Neuronal stem cell (in vitro differentiated cells): Measurements from ENCODE around the gene SLC16A10.

Source experiments
- DNase-seq: peaks from one replicate; pipeline ENCODE4 v3.0.0-alpha.2; 2013; ENCODE audit warnings: low spot score
- H2AFZ ChIP-seq: one replicate; pipeline ENCODE4 v1.6.1; 2013; ENCODE audit warnings: mild to moderate bottlenecking, low read length, inconsistent platforms
- H2AK5ac ChIP-seq: 2 replicates; pipeline ENCODE4 v1.6.1; 2013; ENCODE audit warnings: low read depth, mild to moderate bottlenecking, inconsistent platforms, low read length, moderate library complexity, mixed read lengths
- H2BK120ac ChIP-seq: 2 replicates; pipeline ENCODE4 v1.6.1; 2013; ENCODE audit warnings: low read depth, mild to moderate bottlenecking, inconsistent platforms, low read length, moderate library complexity, mixed read lengths
- H2BK12ac ChIP-seq: one replicate; pipeline ENCODE4 v1.6.1; 2013; ENCODE audit warnings: low read length, inconsistent platforms
- H2BK15ac ChIP-seq: 2 replicates; pipeline ENCODE4 v1.6.1; 2013; ENCODE audit warnings: mild to moderate bottlenecking, low read length, inconsistent platforms, mixed read lengths
- H2BK5ac ChIP-seq: one replicate; pipeline ENCODE4 v1.6.1; 2013; ENCODE audit warnings: inconsistent platforms, mild to moderate bottlenecking, low read length, moderate library complexity
- H3K14ac ChIP-seq: one replicate; pipeline ENCODE4 v1.6.1; 2013; ENCODE audit warnings: low read length, inconsistent platforms
- H3K18ac ChIP-seq: 2 replicates; pipeline ENCODE4 v1.6.1; 2013; ENCODE audit warnings: low read length, inconsistent platforms
- H3K23ac ChIP-seq: 2 replicates; pipeline ENCODE4 v1.6.1; 2013; ENCODE audit warnings: low read depth, mild to moderate bottlenecking, mixed read lengths, low read length, inconsistent platforms; ENCODE audit not compliant: poor library complexity
- H3K27ac ChIP-seq: replicated peaks from 3 replicates; pipeline ENCODE4 v1.5.1; 2013; ENCODE audit warnings: low read length, inconsistent platforms
- H3K27me3 ChIP-seq, 3 experiments: 2 replicates each; pipeline ENCODE4 v1.6.1; 2013; ENCODE audit warnings: low read length in 3 of 3, mild to moderate bottlenecking in 2 of 3, inconsistent platforms in 1 of 3, low read depth in 1 of 3, mixed read lengths in 1 of 3, moderate library complexity in 1 of 3; ENCODE audit not compliant: control insufficient read depth in 3 of 3, insufficient read depth in 3 of 3
- H3K36me3 ChIP-seq, 2 donors: replicated peaks in 1 of 2; 2 replicates each; pipeline ENCODE4 v1.6.1; 2013; ENCODE audit warnings: low read length in 2 of 2; ENCODE audit not compliant: control insufficient read depth in 2 of 2, insufficient read depth in 2 of 2
- H3K4ac ChIP-seq: 2 replicates; pipeline ENCODE4 v1.6.1; 2013; ENCODE audit warnings: inconsistent platforms, mild to moderate bottlenecking, low read length, moderate library complexity
- H3K4me1 ChIP-seq, 2 donors: 1 replicate in 1 of 2; 2 replicates in 1 of 2; pipeline ENCODE4 v1.6.1; 2013; ENCODE audit warnings: low read length in 2 of 2, low read depth in 1 of 2; ENCODE audit not compliant: control insufficient read depth in 2 of 2, insufficient read depth in 1 of 2
- H3K4me2 ChIP-seq: one replicate; pipeline ENCODE4 v1.6.1; 2013; ENCODE audit warnings: mild to moderate bottlenecking, low read length, inconsistent platforms; ENCODE audit not compliant: insufficient read depth, poor library complexity, severe bottlenecking
- H3K4me3 ChIP-seq, 2 donors: 2 replicates each; pipeline ENCODE4 v1.5.1; 2013; ENCODE audit warnings: low read length in 2 of 2, mild to moderate bottlenecking in 2 of 2, inconsistent platforms in 1 of 2, moderate library complexity in 1 of 2
- H3K79me1 ChIP-seq: one replicate; pipeline ENCODE4 v1.6.1; 2013; ENCODE audit warnings: low read depth, mild to moderate bottlenecking, inconsistent platforms, low read length, moderate library complexity
- H3K9ac ChIP-seq: one replicate; pipeline ENCODE4 v1.6.1; 2013; ENCODE audit warnings: mild to moderate bottlenecking, low read depth, low read length, inconsistent platforms; ENCODE audit not compliant: poor library complexity
- H3K9me3 ChIP-seq, 2 donors: replicated peaks in 1 of 2; 2 replicates each; pipeline versions ENCODE3 to v1.6.1; 2013; ENCODE audit warnings: low read length in 2 of 2, mild to moderate bottlenecking in 2 of 2, inconsistent platforms in 1 of 2, low read depth in 1 of 2, mixed read lengths in 1 of 2, moderate library complexity in 1 of 2; ENCODE audit not compliant: control insufficient read depth in 2 of 2, insufficient read depth in 1 of 2
- H4K8ac ChIP-seq: one replicate; pipeline ENCODE4 v1.6.1; 2013; ENCODE audit warnings: low read depth, mild to moderate bottlenecking, inconsistent platforms, low read length, moderate library complexity
- H4K91ac ChIP-seq: one replicate; pipeline ENCODE4 v1.6.1; 2013; ENCODE audit warnings: low read length, low read depth, mild to moderate bottlenecking, inconsistent platforms; ENCODE audit not compliant: poor library complexity
- WGBS, 2 donors: extraction: QIAGEN DNeasy Blood & Tissue Kit; methylation state at CpG; one replicate each; pipeline ENCODE4 v1.1.7; 2013; ENCODE audit warnings: missing lambda C conversion rate in 2 of 2, mixed read lengths in 1 of 2; ENCODE audit not compliant: insufficient read length in 2 of 2, insufficient replicate concordance in 1 of 2; ENCODE audit errors: extremely low coverage in 2 of 2; 5-methylcytosine and 5-hydroxymethylcytosine counted together

SLC16A10 gene

DNA sequence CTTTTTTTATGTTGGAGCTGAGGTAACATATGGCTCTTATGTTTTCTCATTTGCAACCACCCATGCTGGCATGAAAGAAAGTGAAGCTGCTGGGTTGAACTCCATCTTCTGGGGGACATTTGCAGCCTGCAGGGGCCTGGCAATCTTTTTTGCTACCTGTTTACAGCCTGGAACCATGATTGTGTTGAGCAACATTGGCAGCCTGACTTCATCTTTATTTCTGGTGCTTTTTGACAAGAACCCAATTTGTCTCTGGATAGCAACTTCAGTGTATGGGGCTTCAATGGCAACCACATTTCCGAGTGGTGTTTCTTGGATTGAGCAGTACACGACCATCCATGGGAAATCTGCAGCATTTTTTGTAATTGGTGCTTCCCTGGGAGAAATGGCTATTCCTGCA, 179.0 kb downstream of the SLC16A10 start:
- H2BK5ac ChIP-seq = no peak overlapping the region
- H4K8ac ChIP-seq = no peak overlapping the region
- no peak overlapping the region for H2BK120ac ChIP-seq
- H3K4ac ChIP-seq = no peak overlapping the region
- no peaks in the 10 kb centered on the region for H3K9me3 ChIP-seq
- no peak overlapping the region for H4K91ac ChIP-seq
- no peak overlapping the region for H3K23ac ChIP-seq
- no peak overlapping the region for H3K14ac ChIP-seq
- DNase-seq = no peak
- no peak overlapping the region for H3K4me3 ChIP-seq
- WGBS, 2 donors = no CpG with 5 or more reads among the region's 2 CpGs
- no peak overlapping the region for H3K9ac ChIP-seq
- H3K36me3 ChIP-seq = peaks cover 16 to 75% of the 10 kb centered on the region in 2 donors
- H3K4me2 ChIP-seq = no peak overlapping the region
- H2BK15ac ChIP-seq = no peak overlapping the region
- H2AK5ac ChIP-seq = no peak overlapping the region
- no peaks in the 10 kb centered on the region for H3K27me3 ChIP-seq
- peaks cover 3% of the 10 kb centered on the region for H3K79me1 ChIP-seq
- H3K4me1 ChIP-seq = no peaks in the 10 kb centered on the region
- no peak overlapping the region for H2BK12ac ChIP-seq
- H3K18ac ChIP-seq = no peak overlapping the region
- H2AFZ ChIP-seq = no peak overlapping the region
- no peak overlapping the region for H3K27ac ChIP-seq

DNA sequence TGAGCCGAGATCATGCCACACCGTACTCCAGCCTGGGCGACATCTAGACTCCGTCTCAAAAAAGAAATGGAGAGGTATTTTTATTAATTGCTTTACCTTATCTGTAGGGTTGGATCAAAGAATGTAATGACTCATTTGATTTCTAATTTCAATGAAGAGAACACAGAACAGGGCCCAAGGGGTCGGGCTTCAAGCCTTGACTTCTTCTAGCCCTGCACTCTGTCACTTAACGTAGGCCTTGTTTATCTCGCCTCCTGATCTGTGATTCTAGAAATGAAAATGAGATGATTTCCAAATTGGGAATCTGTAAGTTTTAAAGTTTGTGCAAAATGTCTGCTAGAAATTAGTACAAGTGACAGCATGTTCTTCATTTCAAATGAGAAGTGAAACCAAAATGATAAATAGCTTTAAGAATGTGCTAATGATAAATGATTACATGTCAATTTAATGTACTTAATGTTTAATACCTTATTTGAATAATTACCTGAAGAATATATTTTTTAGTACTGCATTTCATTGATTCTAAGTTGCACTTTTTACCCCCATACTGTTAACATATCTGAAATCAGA, 180.5 kb downstream of the SLC16A10 start:
- no peak overlapping the region for H3K18ac ChIP-seq
- peaks cover 3% of the 10 kb centered on the region for H3K79me1 ChIP-seq
- H2BK5ac ChIP-seq = no peak overlapping the region
- no peak overlapping the region for H3K4me2 ChIP-seq
- H2BK12ac ChIP-seq = no peak overlapping the region
- no peak overlapping the region for H2AFZ ChIP-seq
- no peak overlapping the region for H3K27ac ChIP-seq
- H3K9ac ChIP-seq = no peak overlapping the region
- H3K9me3 ChIP-seq = no peaks in the 10 kb centered on the region
- H3K4me1 ChIP-seq = no peaks in the 10 kb centered on the region
- no peak overlapping the region for H3K23ac ChIP-seq
- no peak overlapping the region for H3K14ac ChIP-seq
- H3K27me3 ChIP-seq = no peaks in the 10 kb centered on the region
- no peak overlapping the region for H4K8ac ChIP-seq
- H2BK120ac ChIP-seq = no peak overlapping the region
- no peak for DNase-seq
- H3K4me3 ChIP-seq = no peak overlapping the region
- peaks cover 16 to 71% of the 10 kb centered on the region in 2 donors for H3K36me3 ChIP-seq
- H4K91ac ChIP-seq = no peak overlapping the region
- no peak overlapping the region for H3K4ac ChIP-seq
- H2AK5ac ChIP-seq = no peak overlapping the region
- no CpG with 5 or more reads among the region's 7 CpGs for whole genome bisulfite sequencing, 2 donors
- H2BK15ac ChIP-seq = no peak overlapping the region

DNA sequence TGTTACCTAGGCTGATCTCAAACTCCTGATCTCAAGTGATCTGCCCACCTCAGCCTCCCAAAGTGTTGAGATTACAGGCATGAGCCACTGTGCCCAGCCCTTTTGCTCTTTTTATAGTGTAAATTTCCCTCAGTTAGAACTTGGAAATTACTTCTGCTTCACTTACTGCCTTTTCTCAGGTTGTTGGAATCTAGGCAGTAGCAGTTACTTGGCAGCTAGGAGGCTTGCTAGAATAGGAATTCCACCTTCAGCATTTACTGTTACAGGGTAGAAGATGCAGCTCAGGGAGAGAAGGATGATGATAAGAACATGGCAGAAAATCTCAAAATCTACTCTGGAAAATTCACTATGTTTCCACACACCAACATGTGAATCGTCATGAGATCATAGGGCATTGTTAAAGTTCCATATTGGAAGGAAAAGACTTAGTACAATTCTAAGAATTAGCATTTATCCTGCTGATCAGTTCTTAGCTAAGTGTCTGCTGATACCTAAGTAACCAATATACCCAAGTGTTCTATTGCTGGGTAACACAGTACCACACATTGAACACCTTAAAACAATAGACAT, 182.2 kb downstream of the SLC16A10 start:
- no peak overlapping the region for H2AK5ac ChIP-seq

DNA sequence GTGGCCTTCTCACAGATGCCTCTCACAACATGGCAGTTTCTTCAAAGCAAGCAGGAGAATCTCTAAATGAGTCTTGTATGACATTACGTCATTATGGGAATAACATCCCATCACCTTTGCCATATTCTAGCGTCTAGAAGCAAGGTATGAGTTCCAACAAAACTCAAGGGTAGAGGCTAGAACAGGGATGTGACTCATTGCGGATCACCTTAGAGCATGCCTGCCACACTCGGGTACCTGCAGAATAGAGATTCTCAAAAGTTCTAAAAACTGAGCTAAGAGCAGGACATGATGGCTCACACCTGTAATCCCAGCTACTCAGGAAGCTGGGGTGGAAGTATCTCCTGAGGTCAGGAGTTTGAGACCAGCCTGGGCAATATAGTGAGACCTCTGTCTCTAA, 182.8 kb downstream of the SLC16A10 start:
- peaks cover 15 to 74% of the 10 kb centered on the region in 2 donors for H3K36me3 ChIP-seq
- no CpG with 5 or more reads among the region's 4 CpGs for WGBS, 2 donors

More for the DNA sequence above, 182.2 kb downstream of the SLC16A10 start:
- Histone ChIP-seq H3K4me3 (no peak overlapping the region), H2AFZ (no peak overlapping the region), H3K9ac (no peak overlapping the region), H2BK12ac (no peak overlapping the region), H2BK15ac (no peak overlapping the region), H3K27me3 (no peaks in the 10 kb centered on the region), H3K79me1 (peaks cover 3% of the 10 kb centered on the region), H3K23ac (no peak overlapping the region), H3K9me3 (peaks cover 0 to 15% of the 10 kb centered on the region in 2 donors), H3K14ac (no peak overlapping the region), H2BK120ac (no peak overlapping the region), H4K8ac (no peak overlapping the region), H3K36me3 (peaks cover 13 to 73% of the 10 kb centered on the region in 2 donors), H3K4me1 (no peaks in the 10 kb centered on the region), H3K27ac (no peak overlapping the region), H3K4ac (no peak overlapping the region), H3K4me2 (no peak overlapping the region), H4K91ac (no peak overlapping the region), H2BK5ac (no peak overlapping the region), H3K18ac (no peak overlapping the region)
- WGBS, 2 donors = no CpG with 5 or more reads among the region's 1 CpG
- DNase-seq = no peak

More for the DNA sequence above, 182.8 kb downstream of the SLC16A10 start:
- Histone ChIP-seq H4K8ac (no peak overlapping the region), H3K27me3 (no peaks in the 10 kb centered on the region), H2BK15ac (no peak overlapping the region), H3K4me3 (no peak overlapping the region), H2AFZ (no peak overlapping the region), H3K4me1 (no peaks in the 10 kb centered on the region), H3K9me3 (peaks cover 3 to 21% of the 10 kb centered on the region in 2 donors), H3K23ac (no peak overlapping the region), H2AK5ac (no peak overlapping the region), H3K9ac (no peak overlapping the region), H4K91ac (no peak overlapping the region), H3K27ac (no peak overlapping the region), H2BK120ac (no peak overlapping the region), H3K18ac (no peak overlapping the region), H2BK12ac (no peak overlapping the region), H3K14ac (no peak overlapping the region), H2BK5ac (no peak overlapping the region), H3K79me1 (peaks cover 3% of the 10 kb centered on the region), H3K4me2 (no peak overlapping the region), H3K4ac (no peak overlapping the region)
- DNase-seq = no peak
